WTC11 (cell line): ENCODE results near the gene MOV10L1.

ENCODE experiments used
- HMGA2 ChIP-seq: fragments of 250-450 bp; sonication (Bioruptor Pico); IDR thresholded peaks from 2 replicates; pipeline ENCODE4 v1.4.0; 2021; ENCODE audit warnings: mild to moderate bottlenecking, moderate library complexity
- JUN ChIP-seq: sonication (generic); formaldehyde crosslinking; IDR thresholded peaks from 2 replicates; pipeline ENCODE4 v1.8.0; 2023; ENCODE audit warnings: mild to moderate bottlenecking, missing genetic modification reagents
- KAT7 ChIP-seq: sonication (generic); formaldehyde crosslinking; IDR thresholded peaks from 2 replicates; pipeline ENCODE4 v1.8.1; 2023; ENCODE audit warnings: missing genetic modification reagents, mild to moderate bottlenecking, borderline replicate concordance
- MXD4 ChIP-seq: fragments of 250-450 bp; sonication (Bioruptor Pico); IDR thresholded peaks from 2 replicates; pipeline ENCODE4 v1.8.0; 2021; ENCODE audit warnings: mild to moderate bottlenecking, moderate library complexity, borderline replicate concordance
- NR3C1 ChIP-seq: sonication (generic); formaldehyde crosslinking; conservative IDR thresholded peaks from 2 replicates; pipeline ENCODE4 v1.8.1; 2023; ENCODE audit warnings: low read depth, mild to moderate bottlenecking, missing genetic modification reagents
- SMAD3 ChIP-seq: sonication (generic); formaldehyde crosslinking; IDR thresholded peaks from 2 replicates; pipeline ENCODE4 v1.8.0; 2022; ENCODE audit warnings: missing genetic modification reagents, mild to moderate bottlenecking, borderline replicate concordance
- TCF7 ChIP-seq: sonication (generic); formaldehyde crosslinking; IDR thresholded peaks from 2 replicates; pipeline ENCODE4 v1.8.0; 2022; ENCODE audit warnings: mild to moderate bottlenecking, low read depth, missing genetic modification reagents, moderate library complexity
- TF ChIP-seq, protein P1 (sequence below): fragments of 200-600 bp; IDR thresholded peaks from 2 replicates; pipeline ENCODE4 v1.8.0; 2022; ENCODE audit warnings: antibody characterized with exemption
- TF ChIP-seq, protein P2 (sequence below): fragments of 250-450 bp; sonication (Bioruptor Pico); IDR thresholded peaks from 2 replicates; pipeline ENCODE4 v1.9.0; 2021; ENCODE audit warnings: mild to moderate bottlenecking
- TF ChIP-seq, protein P3 (sequence below): sonication (generic); formaldehyde crosslinking; IDR thresholded peaks from 2 replicates; pipeline ENCODE4 v1.8.1; 2023; ENCODE audit warnings: mild to moderate bottlenecking, missing genetic modification reagents, borderline replicate concordance
- TF ChIP-seq, protein P4 (sequence below): fragments of 250-450 bp; sonication (Bioruptor Pico); IDR thresholded peaks from 2 replicates; pipeline ENCODE4 v2.1.2; 2022; ENCODE audit warnings: mild to moderate bottlenecking, moderate library complexity
- TF ChIP-seq, protein P5 (sequence below): sonication (generic); formaldehyde crosslinking; IDR thresholded peaks from 2 replicates; pipeline ENCODE4 v1.8.0; 2022; ENCODE audit warnings: mild to moderate bottlenecking, missing genetic modification reagents
- TF ChIP-seq, protein P6 (sequence below): sonication (generic); formaldehyde crosslinking; IDR thresholded peaks from 2 replicates; pipeline ENCODE4 v1.8.1; 2022; ENCODE audit warnings: mild to moderate bottlenecking, moderate library complexity, missing genetic modification reagents
- TF ChIP-seq, protein P7 (sequence below): sonication (generic); formaldehyde crosslinking; conservative IDR thresholded peaks from 2 replicates; pipeline ENCODE4 v1.8.1; 2022; ENCODE audit warnings: mild to moderate bottlenecking, missing genetic modification reagents

DNA sequence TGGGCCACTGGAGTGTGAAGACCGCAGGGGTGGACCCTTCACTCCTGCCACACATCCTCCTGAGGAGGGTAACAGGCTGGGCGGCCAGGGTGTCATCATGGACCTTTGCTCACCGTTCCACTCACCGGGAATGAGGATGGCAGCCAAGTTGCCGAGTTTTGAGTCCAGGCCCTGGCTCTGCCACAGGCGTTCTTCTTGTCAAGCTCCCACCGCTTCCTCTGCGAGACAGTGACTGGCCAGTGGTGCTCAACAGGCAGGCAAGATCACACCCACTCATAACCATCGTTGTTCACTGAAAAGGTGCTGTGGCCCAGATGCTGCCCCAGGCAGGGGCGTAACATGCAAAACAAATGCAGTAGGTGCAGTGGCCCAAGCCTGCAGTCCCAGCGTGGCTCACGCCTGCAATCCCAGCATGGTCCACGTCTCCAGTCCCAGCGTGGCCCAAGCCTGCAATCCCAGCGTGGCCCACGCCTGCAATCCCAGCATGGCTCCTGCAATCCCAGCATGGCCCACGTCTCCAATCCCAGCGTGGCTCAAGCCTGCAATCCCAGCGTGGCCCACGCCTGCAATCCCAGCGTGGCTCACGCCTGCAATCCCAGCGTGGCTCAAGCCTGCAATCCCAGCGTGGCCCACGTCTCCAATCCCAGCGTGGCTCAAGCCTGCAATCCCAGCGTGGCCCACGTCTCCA, 75.8 kb downstream of the MOV10L1 start:
- TF ChIP-seq, protein P1, sequence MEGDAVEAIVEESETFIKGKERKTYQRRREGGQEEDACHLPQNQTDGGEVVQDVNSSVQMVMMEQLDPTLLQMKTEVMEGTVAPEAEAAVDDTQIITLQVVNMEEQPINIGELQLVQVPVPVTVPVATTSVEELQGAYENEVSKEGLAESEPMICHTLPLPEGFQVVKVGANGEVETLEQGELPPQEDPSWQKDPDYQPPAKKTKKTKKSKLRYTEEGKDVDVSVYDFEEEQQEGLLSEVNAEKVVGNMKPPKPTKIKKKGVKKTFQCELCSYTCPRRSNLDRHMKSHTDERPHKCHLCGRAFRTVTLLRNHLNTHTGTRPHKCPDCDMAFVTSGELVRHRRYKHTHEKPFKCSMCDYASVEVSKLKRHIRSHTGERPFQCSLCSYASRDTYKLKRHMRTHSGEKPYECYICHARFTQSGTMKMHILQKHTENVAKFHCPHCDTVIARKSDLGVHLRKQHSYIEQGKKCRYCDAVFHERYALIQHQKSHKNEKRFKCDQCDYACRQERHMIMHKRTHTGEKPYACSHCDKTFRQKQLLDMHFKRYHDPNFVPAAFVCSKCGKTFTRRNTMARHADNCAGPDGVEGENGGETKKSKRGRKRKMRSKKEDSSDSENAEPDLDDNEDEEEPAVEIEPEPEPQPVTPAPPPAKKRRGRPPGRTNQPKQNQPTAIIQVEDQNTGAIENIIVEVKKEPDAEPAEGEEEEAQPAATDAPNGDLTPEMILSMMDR = no peak
- TF ChIP-seq HMGA2 = no peak
- TF ChIP-seq, protein P2, sequence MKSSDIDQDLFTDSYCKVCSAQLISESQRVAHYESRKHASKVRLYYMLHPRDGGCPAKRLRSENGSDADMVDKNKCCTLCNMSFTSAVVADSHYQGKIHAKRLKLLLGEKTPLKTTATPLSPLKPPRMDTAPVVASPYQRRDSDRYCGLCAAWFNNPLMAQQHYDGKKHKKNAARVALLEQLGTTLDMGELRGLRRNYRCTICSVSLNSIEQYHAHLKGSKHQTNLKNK (CRISPR knock-in tag) = no peak
- no peak for TF ChIP-seq TCF7 (CRISPR knock-in tag)
- no peak for TF ChIP-seq MXD4 (CRISPR knock-in tag)
- TF ChIP-seq, protein P3, sequence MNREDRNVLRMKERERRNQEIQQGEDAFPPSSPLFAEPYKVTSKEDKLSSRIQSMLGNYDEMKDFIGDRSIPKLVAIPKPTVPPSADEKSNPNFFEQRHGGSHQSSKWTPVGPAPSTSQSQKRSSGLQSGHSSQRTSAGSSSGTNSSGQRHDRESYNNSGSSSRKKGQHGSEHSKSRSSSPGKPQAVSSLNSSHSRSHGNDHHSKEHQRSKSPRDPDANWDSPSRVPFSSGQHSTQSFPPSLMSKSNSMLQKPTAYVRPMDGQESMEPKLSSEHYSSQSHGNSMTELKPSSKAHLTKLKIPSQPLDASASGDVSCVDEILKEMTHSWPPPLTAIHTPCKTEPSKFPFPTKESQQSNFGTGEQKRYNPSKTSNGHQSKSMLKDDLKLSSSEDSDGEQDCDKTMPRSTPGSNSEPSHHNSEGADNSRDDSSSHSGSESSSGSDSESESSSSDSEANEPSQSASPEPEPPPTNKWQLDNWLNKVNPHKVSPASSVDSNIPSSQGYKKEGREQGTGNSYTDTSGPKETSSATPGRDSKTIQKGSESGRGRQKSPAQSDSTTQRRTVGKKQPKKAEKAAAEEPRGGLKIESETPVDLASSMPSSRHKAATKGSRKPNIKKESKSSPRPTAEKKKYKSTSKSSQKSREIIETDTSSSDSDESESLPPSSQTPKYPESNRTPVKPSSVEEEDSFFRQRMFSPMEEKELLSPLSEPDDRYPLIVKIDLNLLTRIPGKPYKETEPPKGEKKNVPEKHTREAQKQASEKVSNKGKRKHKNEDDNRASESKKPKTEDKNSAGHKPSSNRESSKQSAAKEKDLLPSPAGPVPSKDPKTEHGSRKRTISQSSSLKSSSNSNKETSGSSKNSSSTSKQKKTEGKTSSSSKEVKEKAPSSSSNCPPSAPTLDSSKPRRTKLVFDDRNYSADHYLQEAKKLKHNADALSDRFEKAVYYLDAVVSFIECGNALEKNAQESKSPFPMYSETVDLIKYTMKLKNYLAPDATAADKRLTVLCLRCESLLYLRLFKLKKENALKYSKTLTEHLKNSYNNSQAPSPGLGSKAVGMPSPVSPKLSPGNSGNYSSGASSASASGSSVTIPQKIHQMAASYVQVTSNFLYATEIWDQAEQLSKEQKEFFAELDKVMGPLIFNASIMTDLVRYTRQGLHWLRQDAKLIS (CRISPR knock-in tag) = no peak
- no peak for TF ChIP-seq SMAD3 (CRISPR knock-in tag)
- TF ChIP-seq, protein P4, sequence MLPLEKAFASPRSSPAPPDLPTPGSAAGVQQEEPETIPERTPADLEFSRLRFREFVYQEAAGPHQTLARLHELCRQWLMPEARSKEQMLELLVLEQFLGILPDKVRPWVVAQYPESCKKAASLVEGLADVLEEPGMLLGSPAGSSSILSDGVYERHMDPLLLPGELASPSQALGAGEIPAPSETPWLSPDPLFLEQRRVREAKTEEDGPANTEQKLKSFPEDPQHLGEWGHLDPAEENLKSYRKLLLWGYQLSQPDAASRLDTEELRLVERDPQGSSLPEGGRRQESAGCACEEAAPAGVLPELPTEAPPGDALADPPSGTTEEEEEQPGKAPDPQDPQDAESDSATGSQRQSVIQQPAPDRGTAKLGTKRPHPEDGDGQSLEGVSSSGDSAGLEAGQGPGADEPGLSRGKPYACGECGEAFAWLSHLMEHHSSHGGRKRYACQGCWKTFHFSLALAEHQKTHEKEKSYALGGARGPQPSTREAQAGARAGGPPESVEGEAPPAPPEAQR (CRISPR knock-in tag) = no peak
- no peak for TF ChIP-seq KAT7
- TF ChIP-seq, protein P5, sequence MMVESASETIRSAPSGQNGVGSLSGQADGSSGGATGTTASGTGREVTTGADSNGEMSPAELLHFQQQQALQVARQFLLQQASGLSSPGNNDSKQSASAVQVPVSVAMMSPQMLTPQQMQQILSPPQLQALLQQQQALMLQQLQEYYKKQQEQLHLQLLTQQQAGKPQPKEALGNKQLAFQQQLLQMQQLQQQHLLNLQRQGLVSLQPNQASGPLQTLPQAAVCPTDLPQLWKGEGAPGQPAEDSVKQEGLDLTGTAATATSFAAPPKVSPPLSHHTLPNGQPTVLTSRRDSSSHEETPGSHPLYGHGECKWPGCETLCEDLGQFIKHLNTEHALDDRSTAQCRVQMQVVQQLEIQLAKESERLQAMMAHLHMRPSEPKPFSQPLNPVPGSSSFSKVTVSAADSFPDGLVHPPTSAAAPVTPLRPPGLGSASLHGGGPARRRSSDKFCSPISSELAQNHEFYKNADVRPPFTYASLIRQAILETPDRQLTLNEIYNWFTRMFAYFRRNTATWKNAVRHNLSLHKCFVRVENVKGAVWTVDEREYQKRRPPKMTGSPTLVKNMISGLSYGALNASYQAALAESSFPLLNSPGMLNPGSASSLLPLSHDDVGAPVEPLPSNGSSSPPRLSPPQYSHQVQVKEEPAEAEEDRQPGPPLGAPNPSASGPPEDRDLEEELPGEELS (CRISPR knock-in tag) = no peak
- TF ChIP-seq JUN (CRISPR knock-in tag) = no peak
- TF ChIP-seq, protein P6, sequence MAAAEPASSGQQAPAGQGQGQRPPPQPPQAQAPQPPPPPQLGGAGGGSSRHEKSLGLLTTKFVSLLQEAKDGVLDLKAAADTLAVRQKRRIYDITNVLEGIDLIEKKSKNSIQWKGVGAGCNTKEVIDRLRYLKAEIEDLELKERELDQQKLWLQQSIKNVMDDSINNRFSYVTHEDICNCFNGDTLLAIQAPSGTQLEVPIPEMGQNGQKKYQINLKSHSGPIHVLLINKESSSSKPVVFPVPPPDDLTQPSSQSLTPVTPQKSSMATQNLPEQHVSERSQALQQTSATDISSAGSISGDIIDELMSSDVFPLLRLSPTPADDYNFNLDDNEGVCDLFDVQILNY = no peak
- no peak for TF ChIP-seq NR3C1 (CRISPR knock-in tag)
- TF ChIP-seq, protein P7, sequence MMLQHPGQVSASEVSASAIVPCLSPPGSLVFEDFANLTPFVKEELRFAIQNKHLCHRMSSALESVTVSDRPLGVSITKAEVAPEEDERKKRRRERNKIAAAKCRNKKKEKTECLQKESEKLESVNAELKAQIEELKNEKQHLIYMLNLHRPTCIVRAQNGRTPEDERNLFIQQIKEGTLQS (CRISPR knock-in tag) = no peak
